ENCODE data around the gene GINS2. TPM values are rescaled to one million over a fixed set of nuclear protein-coding genes. Genes with fewer than 3 reads are reported as not detected.

Gene GINS2
- total and polyA plus RNA-seq, 2 of the 4 experiments (the other 2 are of a cell fraction): 12.0 to 13.4 TPM

DNA sequence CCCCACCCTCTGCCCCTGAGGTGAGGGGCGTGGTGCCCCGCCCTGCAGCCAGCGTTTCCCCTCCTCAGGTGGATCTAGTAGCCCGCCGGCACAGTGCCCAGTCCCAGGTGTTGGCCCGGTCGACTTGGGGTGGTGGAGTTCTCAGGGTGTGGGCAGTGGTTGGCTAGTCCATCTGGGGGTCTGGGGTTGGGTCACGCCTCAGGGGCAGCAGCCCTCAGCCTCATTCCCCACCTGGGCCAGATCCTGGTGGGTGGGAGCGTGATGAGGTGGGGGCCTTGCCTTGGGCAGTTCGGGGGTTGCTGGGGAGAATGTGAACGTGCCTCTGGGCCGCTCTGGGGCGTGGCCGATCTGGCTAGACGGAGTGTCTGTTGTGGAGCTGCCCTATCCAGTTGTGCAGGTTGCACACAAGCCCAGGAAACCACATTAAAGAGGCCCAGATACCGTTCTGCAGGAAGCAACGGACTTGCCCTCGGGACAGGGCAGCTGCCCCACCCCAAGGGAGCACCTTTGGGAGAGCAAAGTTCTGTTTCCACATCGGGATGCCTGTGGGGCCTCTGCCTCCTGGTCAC is 43.6 kb downstream of the GINS2 start:
- Histone ChIP-seq H2BK15ac (ENCODE audit: low read depth, low read length) (no peak overlapping the region), H2BK20ac (ENCODE audit: low read depth, low read length) (no peak overlapping the region), H3K14ac (replicated peaks; ENCODE audit: low read depth, low read length) (no peak overlapping the region), H2AFZ (replicated peaks; ENCODE audit: low read length, poor library complexity) (no peak overlapping the region), H4K20me1 (ENCODE audit: insufficient read depth, low read length) (peaks cover 77% of the 10 kb centered on the region), H3K9me3 (ENCODE audit: control insufficient read depth, insufficient read depth, low read length) (no peaks in the 10 kb centered on the region), H4K5ac (ENCODE audit: low read depth, low read length) (no peak overlapping the region), H3K4me1 (ENCODE audit: control insufficient read depth, insufficient read depth, low read length) (peaks cover 2% of the 10 kb centered on the region; the same call in 1 of the 2 replicates), H3K18ac (ENCODE audit: low read depth, low read length) (no peak overlapping the region), H3K56ac (ENCODE audit: extremely low read depth, insufficient read depth, low read length) (no peak overlapping the region), H3K27ac (ENCODE audit: insufficient read depth, low read length) (no peak overlapping the region), H4K8ac (ENCODE audit: low read depth in 2 of 2, low read length in 2 of 2) (no peak overlapping the region), H3K9me1 (ENCODE audit: insufficient read depth, low read length) (peaks cover 3% of the 10 kb centered on the region; the same call in 1 of the 2 replicates), H2BK120ac (ENCODE audit: low read depth, low read length) (no peak overlapping the region), H3K23ac (ENCODE audit: low read depth, low read length) (no peak overlapping the region), H3K4ac (ENCODE audit: low read depth, low read length) (no peak overlapping the region), H3K9ac (ENCODE audit: low read depth, low read length) (no peak overlapping the region), H3K36me3 (ENCODE audit: control insufficient read depth, insufficient read depth, low read length) (peaks cover 11% of the 10 kb centered on the region), H3K79me1 (ENCODE audit: low read depth in 1 of 2, low read length in 2 of 2) (peaks cover 8 to 39% of the 10 kb centered on the region in 2 experiments), H3K27me3 (ENCODE audit: control insufficient read depth, insufficient read depth, low read length) (no peaks in the 10 kb centered on the region), H2AK5ac (ENCODE audit: low read depth, low read length) (no peak overlapping the region), H2BK5ac (ENCODE audit: low read depth, low read length, poor library complexity, severe bottlenecking) (no peak overlapping the region), H3K4me3 (ENCODE audit: insufficient read depth, low read depth, low read length) (no peak overlapping the region), H3K4me2 (ENCODE audit: low read depth, low read length) (no peak overlapping the region), H4K91ac (ENCODE audit: insufficient read depth, low read depth, low read length) (no peak overlapping the region), H2AK9ac (replicated peaks; ENCODE audit: low read depth, low read length, poor library complexity) (no peak overlapping the region)
- WGBS, 2 experiments (ENCODE audit: extremely low coverage in 2 of 2, insufficient read length in 1 of 2): 94% methylated on average over 5 of the region's 19 CpGs; no CpG with 5 or more reads in 1 of the 2 experiments
- ChIA-PET POLR2A (ENCODE audit: unreplicated experiment) (no interaction called here), CTCF (no interaction called here)
- ATAC-seq (ENCODE audit: low read depth) (no peak), DNase-seq (no peak)
- dilution Hi-C loops (cut with HindIII; ENCODE audit: low sequenced_read_pairs, unreplicated experiment) (no loop called here), intact Hi-C loops (cut with micrococcal nuclease) (no loop called here), in situ Hi-C loops (cut with MboI; ENCODE audit: low sequenced_read_pairs) (no loop called here)
- TF ChIP-seq RFX5 (IDR thresholded peaks at IDR 0.05; ENCODE audit: low read depth, low read length): no peak
- TF ChIP-seq, protein P1, sequence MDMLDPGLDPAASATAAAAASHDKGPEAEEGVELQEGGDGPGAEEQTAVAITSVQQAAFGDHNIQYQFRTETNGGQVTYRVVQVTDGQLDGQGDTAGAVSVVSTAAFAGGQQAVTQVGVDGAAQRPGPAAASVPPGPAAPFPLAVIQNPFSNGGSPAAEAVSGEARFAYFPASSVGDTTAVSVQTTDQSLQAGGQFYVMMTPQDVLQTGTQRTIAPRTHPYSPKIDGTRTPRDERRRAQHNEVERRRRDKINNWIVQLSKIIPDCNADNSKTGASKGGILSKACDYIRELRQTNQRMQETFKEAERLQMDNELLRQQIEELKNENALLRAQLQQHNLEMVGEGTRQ (IDR thresholded peaks at IDR 0.05; ENCODE audit: low read depth, low read length): no peak
- TF ChIP-seq POLR2A (IDR thresholded peaks at IDR 0.05; ENCODE audit: low read depth, low read length): no peak
- no peak for TF ChIP-seq RAD21 (IDR thresholded peaks at IDR 0.05; ENCODE audit: low read length)
- TF ChIP-seq MAZ (IDR thresholded peaks at IDR 0.05; ENCODE audit: borderline replicate concordance, low read depth, low read length): no peak
- TF ChIP-seq MXI1 (IDR thresholded peaks at IDR 0.05; ENCODE audit: borderline replicate concordance, low read depth, low read length): no peak
- TF ChIP-seq, protein P2, sequence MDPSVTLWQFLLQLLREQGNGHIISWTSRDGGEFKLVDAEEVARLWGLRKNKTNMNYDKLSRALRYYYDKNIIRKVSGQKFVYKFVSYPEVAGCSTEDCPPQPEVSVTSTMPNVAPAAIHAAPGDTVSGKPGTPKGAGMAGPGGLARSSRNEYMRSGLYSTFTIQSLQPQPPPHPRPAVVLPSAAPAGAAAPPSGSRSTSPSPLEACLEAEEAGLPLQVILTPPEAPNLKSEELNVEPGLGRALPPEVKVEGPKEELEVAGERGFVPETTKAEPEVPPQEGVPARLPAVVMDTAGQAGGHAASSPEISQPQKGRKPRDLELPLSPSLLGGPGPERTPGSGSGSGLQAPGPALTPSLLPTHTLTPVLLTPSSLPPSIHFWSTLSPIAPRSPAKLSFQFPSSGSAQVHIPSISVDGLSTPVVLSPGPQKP (IDR thresholded peaks at IDR 0.05; ENCODE audit: borderline replicate concordance, low read depth, low read length): no peak
- no peak for TF ChIP-seq BHLHE40 (IDR thresholded peaks at IDR 0.05; ENCODE audit: low read depth, low read length)
- no peak for TF ChIP-seq RCOR1 (IDR thresholded peaks at IDR 0.05; ENCODE audit: insufficient replicate concordance, low read length)
- no peak for TF ChIP-seq CHD1 (IDR thresholded peaks at IDR 0.05; ENCODE audit: low read depth, low read length)
- TF ChIP-seq SMC3 (IDR thresholded peaks at IDR 0.05; ENCODE audit: low read depth, low read length): no peak
- no peak for TF ChIP-seq FOS (IDR thresholded peaks at IDR 0.05; ENCODE audit: low read depth, low read length)
- TF ChIP-seq CEBPB (IDR thresholded peaks at IDR 0.05; ENCODE audit: low read depth, low read length): no peak
- TF ChIP-seq NFE2L2 (IDR thresholded peaks at IDR 0.05; ENCODE audit: low read depth, low read length): no peak
- TF ChIP-seq MAFK (IDR thresholded peaks at IDR 0.05; ENCODE audit: low read depth, low read length): no peak
- TF ChIP-seq, protein P3, sequence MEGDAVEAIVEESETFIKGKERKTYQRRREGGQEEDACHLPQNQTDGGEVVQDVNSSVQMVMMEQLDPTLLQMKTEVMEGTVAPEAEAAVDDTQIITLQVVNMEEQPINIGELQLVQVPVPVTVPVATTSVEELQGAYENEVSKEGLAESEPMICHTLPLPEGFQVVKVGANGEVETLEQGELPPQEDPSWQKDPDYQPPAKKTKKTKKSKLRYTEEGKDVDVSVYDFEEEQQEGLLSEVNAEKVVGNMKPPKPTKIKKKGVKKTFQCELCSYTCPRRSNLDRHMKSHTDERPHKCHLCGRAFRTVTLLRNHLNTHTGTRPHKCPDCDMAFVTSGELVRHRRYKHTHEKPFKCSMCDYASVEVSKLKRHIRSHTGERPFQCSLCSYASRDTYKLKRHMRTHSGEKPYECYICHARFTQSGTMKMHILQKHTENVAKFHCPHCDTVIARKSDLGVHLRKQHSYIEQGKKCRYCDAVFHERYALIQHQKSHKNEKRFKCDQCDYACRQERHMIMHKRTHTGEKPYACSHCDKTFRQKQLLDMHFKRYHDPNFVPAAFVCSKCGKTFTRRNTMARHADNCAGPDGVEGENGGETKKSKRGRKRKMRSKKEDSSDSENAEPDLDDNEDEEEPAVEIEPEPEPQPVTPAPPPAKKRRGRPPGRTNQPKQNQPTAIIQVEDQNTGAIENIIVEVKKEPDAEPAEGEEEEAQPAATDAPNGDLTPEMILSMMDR (conservative IDR thresholded peaks at IDR 0.05; ENCODE audit: low read depth, low read length): no peak
- BruUV-seq (replicated peaks): no TSS peak
